HepG2 (cell line): ENCODE data around the gene PLEKHM2. TPM values are rescaled to one million over a fixed set of nuclear protein-coding genes. Genes with fewer than 3 reads are reported as not detected.

Experiments used
- ELF3 ChIP-seq: IDR thresholded peaks from 2 replicates; pipeline ENCODE4 v1.6.1; 2016; ENCODE audit warnings: missing genetic modification reagents, missing compliant biosample characterization
- EP300 ChIP-seq, 3 experiments: sonication (generic) in 1 of 3; formaldehyde crosslinking in 1 of 3; IDR thresholded peaks; 2 replicates each; pipeline versions ENCODE4 v1.5.1 to v1.6.1; 2011 to 2020; ENCODE audit warnings: low read depth in 2 of 3, low read length in 2 of 3, borderline replicate concordance in 1 of 3, improper control_type of control experiment in 1 of 3, mild to moderate bottlenecking in 1 of 3, missing genetic modification reagents in 1 of 3, moderate library complexity in 1 of 3
- FOXO1 ChIP-seq: sonication (generic); formaldehyde crosslinking; IDR thresholded peaks from 2 replicates; pipeline ENCODE4 v1.4.0; 2020; ENCODE audit warnings: missing genetic modification reagents
- HNRNPLL ChIP-seq: fragments of 200-400 bp; formaldehyde crosslinking; IDR thresholded peaks from 2 replicates; pipeline ENCODE4 v1.6.1; 2017; ENCODE audit warnings: mild to moderate bottlenecking, low read depth, low read length; ENCODE audit not compliant: poor library complexity, severe bottlenecking
- HOXA7 ChIP-seq: sonication (generic); formaldehyde crosslinking; IDR thresholded peaks from 2 replicates; pipeline ENCODE4 v1.8.1; 2022; ENCODE audit warnings: mild to moderate bottlenecking, missing genetic modification reagents, moderate library complexity
- SRSF1 ChIP-seq: fragments of 200-400 bp; formaldehyde crosslinking; optimal IDR thresholded peaks from 2 replicates; pipeline ENCODE3; 2017; ENCODE audit warnings: mild to moderate bottlenecking, low read depth, low read length, moderate library complexity
- ZFX ChIP-seq: sonication (generic); formaldehyde crosslinking; IDR thresholded peaks from 2 replicates; pipeline ENCODE4 v1.4.0; 2020; ENCODE audit warnings: mild to moderate bottlenecking, low read depth, missing genetic modification reagents, moderate library complexity
- ZKSCAN1 ChIP-seq: fragments of 150-350 bp; IDR thresholded peaks from 2 replicates; pipeline ENCODE4 v1.6.1; 2014; ENCODE audit warnings: low read length
- polyA plus RNA-seq, 8 experiments: library from polyadenylated mRNA; depleted of rRNA in 3 of 8; stranded (reverse) in 7 of 8; unstranded in 1 of 8; fragments of >200 nt; fragmentation: Illumina TruSeq in 4 of 8; extraction: Trizol in 4 of 8; gene quantifications; 2 replicates each; pipeline versions ENCODE4 v1.2.1 to v1.2.3, GENCODE V29; 2011 to 2016; ENCODE audit warnings: low read depth in 4 of 8, missing spikeins in 1 of 8, mixed read lengths in 1 of 8; ENCODE audit not compliant: insufficient read depth in 1 of 8
- total RNA-seq, 5 experiments: library from RNA; depleted of rRNA; stranded (reverse); fragments of >200 nt; fragmentation: Illumina TruSeq; extraction: Trizol; gene quantifications; 2 replicates each; pipeline ENCODE4 v1.2.3, GENCODE V29; 2016; ENCODE audit warnings: low read depth in 1 of 5
- TF ChIP-seq, protein P1 (sequence below): IDR thresholded peaks from 2 replicates; pipeline ENCODE4 v1.4.0; 2020; ENCODE audit warnings: mild to moderate bottlenecking, missing genetic modification reagents
- TF ChIP-seq, protein P2 (sequence below): sonication (generic); formaldehyde crosslinking; IDR thresholded peaks from 2 replicates; pipeline ENCODE4 v1.4.0; 2020; ENCODE audit warnings: missing genetic modification reagents

PLEKHM2 gene
- total and polyA plus RNA-seq, 2 of the 13 experiments (the other 11 are each of a cell fraction or from before 2014, with no cell fraction given) = 16.5 to 27.3 TPM

GRCh38 chr1:15756143-15757015 is 72.3 kb downstream of the PLEKHM2 start (continued):
- TF ChIP-seq, protein P1, sequence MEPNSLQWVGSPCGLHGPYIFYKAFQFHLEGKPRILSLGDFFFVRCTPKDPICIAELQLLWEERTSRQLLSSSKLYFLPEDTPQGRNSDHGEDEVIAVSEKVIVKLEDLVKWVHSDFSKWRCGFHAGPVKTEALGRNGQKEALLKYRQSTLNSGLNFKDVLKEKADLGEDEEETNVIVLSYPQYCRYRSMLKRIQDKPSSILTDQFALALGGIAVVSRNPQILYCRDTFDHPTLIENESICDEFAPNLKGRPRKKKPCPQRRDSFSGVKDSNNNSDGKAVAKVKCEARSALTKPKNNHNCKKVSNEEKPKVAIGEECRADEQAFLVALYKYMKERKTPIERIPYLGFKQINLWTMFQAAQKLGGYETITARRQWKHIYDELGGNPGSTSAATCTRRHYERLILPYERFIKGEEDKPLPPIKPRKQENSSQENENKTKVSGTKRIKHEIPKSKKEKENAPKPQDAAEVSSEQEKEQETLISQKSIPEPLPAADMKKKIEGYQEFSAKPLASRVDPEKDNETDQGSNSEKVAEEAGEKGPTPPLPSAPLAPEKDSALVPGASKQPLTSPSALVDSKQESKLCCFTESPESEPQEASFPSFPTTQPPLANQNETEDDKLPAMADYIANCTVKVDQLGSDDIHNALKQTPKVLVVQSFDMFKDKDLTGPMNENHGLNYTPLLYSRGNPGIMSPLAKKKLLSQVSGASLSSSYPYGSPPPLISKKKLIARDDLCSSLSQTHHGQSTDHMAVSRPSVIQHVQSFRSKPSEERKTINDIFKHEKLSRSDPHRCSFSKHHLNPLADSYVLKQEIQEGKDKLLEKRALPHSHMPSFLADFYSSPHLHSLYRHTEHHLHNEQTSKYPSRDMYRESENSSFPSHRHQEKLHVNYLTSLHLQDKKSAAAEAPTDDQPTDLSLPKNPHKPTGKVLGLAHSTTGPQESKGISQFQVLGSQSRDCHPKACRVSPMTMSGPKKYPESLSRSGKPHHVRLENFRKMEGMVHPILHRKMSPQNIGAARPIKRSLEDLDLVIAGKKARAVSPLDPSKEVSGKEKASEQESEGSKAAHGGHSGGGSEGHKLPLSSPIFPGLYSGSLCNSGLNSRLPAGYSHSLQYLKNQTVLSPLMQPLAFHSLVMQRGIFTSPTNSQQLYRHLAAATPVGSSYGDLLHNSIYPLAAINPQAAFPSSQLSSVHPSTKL (CRISPR knock-in tag) = peak; percentile 13; the same call in 1 of the 2 replicates
- 0 out of 2 replicates have a peak, but pooled peaks have one; percentile 12 for TF ChIP-seq FOXO1 (CRISPR knock-in tag)
- no peak for TF ChIP-seq HOXA7 (CRISPR knock-in tag)
- TF ChIP-seq EP300 (IDR thresholded peaks at IDR 0.05; ENCODE audit: low read depth in 2 of 2, low read length in 2 of 2) = no peak
- TF ChIP-seq EP300 (CRISPR knock-in tag; IDR thresholded peaks at IDR 0.05; ENCODE audit: borderline replicate concordance) = no peak; the same call in 1 of the 2 replicates
- TF ChIP-seq SRSF1 = peak; percentile 49
- peak; percentile 66 for TF ChIP-seq ELF3 (CRISPR knock-in tag)
- peak; percentile 39 for TF ChIP-seq HNRNPLL
- TF ChIP-seq ZFX (CRISPR knock-in tag) = peak; percentile 6; the same call in 1 of the 2 replicates
- TF ChIP-seq ZKSCAN1 = peak; percentile 73; the same call in 1 of the 2 replicates
- TF ChIP-seq, protein P2, sequence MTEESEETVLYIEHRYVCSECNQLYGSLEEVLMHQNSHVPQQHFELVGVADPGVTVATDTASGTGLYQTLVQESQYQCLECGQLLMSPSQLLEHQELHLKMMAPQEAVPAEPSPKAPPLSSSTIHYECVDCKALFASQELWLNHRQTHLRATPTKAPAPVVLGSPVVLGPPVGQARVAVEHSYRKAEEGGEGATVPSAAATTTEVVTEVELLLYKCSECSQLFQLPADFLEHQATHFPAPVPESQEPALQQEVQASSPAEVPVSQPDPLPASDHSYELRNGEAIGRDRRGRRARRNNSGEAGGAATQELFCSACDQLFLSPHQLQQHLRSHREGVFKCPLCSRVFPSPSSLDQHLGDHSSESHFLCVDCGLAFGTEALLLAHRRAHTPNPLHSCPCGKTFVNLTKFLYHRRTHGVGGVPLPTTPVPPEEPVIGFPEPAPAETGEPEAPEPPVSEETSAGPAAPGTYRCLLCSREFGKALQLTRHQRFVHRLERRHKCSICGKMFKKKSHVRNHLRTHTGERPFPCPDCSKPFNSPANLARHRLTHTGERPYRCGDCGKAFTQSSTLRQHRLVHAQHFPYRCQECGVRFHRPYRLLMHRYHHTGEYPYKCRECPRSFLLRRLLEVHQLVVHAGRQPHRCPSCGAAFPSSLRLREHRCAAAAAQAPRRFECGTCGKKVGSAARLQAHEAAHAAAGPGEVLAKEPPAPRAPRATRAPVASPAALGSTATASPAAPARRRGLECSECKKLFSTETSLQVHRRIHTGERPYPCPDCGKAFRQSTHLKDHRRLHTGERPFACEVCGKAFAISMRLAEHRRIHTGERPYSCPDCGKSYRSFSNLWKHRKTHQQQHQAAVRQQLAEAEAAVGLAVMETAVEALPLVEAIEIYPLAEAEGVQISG (CRISPR knock-in tag) = 0 out of 2 replicates have a peak, but pooled peaks have one; percentile 13
- TF ChIP-seq, all 625 proteins: peak for 21
